GM18519 (cell line): ENCODE data around the gene QPRT.
"Not testable (repeated sequence)": the region's sequence is repeated elsewhere in the genome, so short reads cannot be mapped to it uniquely, and the experiment has no call there.

Source experiments
- ATAC-seq: cut with Tn5 transposase; IDR thresholded peaks from one replicate; pipeline ENCODE4 v1.9.1; 2021; ENCODE audit warnings: mild to moderate bottlenecking, moderate library complexity; ENCODE audit not compliant: unreplicated experiment, low FRiP score

Gene QPRT

DNA sequence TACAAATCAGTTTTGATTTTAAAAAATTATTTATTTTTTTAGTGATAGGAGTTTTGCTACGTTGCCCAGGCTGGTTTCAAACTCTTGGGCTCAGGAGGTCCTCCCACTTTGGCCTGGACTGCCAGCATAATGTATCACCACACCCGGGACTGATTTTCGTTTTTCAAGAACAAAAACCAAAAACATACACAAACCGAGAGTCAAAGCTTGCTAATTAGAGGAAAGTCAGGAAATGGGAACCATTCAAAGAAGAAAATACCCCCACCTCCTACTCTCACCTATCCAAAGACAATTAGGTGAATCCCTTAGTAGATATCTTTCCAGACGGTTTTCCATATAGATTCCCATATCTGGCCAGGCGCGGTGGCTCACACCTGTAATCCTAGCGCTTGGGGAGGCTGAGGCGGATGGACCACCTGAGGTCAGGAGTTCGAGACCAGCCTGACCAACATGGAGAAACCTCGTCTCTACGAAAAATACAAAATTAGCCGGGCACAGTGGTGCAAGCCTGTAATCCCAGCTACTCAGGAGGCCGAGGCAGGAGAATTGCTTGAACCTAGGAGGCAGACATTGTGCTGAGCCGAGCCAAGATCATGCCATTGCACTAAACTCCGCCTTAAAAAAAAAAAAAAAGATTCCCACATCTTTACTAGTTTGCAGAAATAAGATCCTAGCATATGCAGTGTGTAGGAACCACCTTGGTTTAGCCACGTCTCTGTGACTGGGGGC, 16.8 kb upstream of the QPRT start:
- no peak for ATAC-seq

DNA sequence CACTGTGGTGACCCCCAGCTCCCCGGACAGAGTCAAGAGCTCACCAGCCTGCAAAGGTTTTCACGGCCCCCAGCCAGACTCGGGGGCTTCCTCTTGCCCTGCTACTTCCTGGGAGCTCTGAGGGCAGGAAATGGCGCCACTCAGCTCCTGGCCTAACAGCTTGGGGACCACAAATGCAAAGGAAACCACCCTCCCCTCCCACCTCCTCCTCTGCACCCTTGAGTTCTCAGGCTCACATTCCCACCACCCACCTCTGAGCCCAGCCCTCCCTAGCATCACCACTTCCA, 16.3 kb upstream of the QPRT start:
- no peak for ATAC-seq

DNA sequence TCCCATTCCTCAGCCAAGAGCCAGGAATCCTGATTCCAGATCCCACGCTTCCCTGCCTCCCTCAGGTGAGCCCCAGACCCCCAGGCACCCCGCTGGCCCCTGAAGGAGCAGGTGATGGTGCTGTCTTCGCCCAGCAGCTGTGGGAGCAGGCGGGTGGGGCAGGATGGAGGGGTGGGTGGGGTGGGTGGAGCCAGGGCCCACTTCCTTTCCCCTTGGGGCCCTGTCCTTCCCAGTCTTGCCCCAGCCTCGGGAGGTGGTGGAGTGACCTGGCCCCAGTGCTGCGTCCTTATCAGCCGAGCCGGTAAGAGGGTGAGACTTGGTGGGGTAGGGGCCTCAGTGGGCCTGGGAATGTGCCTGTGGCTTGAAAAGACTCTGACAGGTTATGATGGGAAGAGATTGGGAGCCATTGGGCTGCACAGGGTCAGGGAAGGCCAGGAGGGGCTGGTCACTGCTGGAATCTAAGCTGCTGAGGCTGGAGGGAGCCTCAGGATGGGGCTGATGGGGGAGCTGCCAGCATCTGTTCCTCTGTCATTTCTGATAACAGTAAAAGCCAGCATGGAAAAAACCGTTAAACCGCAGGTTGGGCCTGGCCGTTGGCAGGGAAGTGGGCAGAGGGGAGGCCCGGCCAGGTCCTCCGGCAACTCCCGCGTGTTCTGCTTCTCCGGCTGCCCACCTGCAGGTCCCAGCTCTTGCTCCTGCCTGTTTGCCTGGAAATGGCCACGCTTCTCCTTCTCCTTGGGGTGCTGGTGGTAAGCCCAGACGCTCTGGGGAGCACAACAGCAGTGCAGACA, 15.8 kb upstream of the QPRT start, which contains the start of gene SPN:
SPN (plus strand) TSS at position 232 of the 791 bp plus-strand sequence; CDS start at position 714, 482 bp downstream.
- no peak for ATAC-seq

DNA sequence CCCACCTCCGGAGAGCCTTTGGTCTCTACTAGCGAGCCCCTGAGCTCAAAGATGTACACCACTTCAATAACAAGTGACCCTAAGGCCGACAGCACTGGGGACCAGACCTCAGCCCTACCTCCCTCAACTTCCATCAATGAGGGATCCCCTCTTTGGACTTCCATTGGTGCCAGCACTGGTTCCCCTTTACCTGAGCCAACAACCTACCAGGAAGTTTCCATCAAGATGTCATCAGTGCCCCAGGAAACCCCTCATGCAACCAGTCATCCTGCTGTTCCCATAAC, 15.2 kb upstream of the QPRT start:
- no peak for ATAC-seq

DNA sequence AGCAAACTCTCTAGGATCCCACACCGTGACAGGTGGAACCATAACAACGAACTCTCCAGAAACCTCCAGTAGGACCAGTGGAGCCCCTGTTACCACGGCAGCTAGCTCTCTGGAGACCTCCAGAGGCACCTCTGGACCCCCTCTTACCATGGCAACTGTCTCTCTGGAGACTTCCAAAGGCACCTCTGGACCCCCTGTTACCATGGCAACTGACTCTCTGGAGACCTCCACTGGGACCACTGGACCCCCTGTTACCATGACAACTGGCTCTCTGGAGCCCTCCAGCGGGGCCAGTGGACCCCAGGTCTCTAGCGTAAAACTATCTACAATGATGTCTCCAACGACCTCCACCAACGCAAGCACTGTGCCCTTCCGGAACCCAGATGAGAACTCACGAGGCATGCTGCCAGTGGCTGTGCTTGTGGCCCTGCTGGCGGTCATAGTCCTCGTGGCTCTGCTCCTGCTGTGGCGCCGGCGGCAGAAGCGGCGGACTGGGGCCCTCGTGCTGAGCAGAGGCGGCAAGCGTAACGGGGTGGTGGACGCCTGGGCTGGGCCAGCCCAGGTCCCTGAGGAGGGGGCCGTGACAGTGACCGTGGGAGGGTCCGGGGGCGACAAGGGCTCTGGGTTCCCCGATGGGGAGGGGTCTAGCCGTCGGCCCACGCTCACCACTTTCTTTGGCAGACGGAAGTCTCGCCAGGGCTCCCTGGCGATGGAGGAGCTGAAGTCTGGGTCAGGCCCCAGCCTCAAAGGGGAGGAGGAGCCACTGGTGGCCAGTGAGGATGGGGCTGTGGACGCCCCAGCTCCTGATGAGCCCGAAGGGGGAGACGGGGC, 14.7 kb upstream of the QPRT start:
- ATAC-seq = no peak

DNA sequence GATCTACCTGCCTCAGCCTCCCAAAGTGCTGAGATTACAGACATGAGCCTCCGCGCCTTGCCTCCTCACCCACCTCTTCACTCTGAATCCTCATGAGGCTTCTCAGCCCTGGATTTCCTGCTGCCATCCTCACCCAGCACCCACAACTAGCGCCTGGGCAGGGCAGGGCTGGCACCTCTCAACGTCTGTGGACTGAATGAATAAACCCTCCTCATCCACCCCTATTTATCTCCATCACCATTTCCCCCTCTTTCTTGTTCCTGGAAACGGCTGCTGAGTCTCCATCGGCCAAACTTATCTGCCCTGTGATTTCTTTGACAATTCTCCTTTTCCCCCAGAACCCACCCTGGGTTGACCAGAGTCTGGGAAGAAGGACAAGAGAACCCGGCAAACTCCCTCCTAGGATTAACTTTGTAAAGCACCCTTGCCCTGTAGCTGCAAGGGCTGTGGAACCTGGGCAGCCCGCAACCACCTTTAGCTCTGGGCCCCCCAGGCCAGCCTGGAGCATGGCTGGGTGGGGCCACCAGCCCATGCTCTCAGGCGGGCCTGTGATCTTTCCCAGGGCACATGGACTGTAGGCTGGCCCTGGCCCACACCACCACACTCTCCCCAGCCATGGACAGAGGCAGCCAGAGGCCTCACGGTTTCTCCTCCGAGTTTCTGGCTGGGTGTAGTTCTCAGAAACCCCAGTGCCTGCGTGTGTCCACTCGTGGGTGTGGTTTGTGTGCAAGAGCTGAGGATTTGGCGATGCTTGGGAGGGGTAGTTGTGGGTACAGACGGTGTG, 13.5 kb upstream of the QPRT start:
- ATAC-seq = no peak

DNA sequence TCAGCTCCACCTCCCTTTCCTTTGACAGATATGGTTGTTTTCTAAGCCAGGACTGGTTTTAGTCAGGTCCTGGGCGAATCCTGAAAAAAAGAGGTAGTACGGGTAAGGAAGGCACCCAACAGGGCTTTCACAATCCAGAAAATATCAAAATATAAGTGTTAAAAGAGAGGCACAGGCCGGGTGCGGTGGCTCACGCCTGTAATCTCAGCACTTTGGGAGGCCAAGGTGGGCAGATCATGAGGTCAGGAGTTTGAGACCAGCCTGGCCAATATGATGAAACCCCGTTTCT, 11.7 kb upstream of the QPRT start:
- ATAC-seq = not testable (repeated sequence)

DNA sequence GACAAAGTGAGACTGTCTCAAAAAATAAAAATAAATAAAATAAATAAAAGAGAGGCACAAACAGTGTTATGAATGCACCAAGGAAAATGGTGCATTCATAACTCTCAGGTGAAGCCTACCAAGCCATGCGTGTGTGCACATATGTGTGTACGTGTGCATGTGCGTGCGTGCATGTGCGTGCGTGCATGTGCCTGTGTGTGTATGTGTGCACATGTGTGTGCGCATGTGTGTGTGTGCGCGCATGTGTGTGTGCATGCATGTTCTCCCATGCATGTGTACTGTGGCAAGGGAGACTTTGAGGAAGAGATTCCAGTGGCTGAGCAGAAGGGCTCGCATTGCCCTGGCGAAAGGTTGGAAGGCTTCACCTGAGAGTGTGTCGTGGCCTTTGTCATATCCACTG, 11.2 kb upstream of the QPRT start:
- no peak for ATAC-seq

GRCh38 chr16:29668267-29668666, 10.7 kb upstream of the QPRT start:
- no peak for ATAC-seq

- no peak for ATAC-seq
Observed at GRCh38 chr16:29673501-29673900, 5.5 kb upstream of the QPRT start.

DNA sequence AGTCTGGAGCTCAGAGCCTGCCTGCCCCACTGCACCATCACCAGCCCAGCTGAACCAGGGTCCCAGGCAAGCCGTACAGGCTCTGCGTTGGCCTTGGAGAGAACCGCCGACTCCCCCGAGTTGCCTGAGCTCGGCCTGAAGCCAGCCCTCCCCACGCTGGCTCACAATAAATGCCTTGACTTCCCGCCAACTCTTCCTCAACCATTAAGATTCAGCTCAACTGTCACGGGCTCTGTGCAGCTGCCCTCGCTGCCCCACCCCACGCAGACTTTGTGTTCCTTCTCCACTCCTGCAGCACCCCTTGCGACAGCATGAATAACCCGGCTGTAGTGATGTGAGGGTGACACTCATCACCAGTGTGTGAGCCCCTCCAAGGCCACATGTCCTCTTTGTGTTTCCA, 4.8 kb upstream of the QPRT start:
- ATAC-seq = no peak

DNA sequence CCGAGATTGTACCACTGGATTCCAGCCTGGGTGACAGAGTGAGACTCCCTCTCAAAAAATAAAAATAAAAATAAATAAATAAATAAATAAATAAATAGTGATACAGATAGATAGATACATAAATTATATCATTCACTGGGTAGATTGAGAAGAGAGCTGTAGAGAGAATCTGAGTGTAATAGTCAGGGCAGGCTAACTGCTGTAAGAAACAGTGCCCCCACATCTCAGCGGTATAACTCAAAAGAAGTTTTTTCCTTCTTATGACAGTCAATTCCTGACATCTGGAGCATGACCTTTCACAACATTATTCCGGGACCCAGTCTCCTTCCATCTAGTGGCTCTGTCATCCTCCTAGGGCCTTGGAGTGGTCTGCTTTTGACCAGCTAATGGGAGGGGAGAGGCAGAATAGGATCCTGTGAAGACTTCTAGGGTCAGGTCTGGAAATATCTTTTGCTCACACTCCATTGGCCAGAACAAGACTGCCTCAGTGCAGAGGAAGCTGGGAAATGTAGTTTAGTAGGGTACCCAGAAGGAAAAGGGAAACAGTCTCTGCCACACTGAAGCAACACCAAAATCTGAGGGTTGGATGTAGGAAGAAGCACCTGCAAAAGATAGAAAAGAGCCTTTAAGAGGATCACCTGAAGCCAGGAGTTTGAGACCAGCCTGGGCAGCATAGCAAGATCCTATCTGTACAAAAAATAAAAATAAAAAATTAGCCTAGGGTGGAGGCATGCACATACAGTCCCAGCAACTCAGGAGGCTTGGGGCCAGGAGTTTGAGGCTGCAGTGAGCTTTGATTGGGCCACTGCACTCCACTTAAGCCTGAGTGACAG, 3.0 kb upstream of the QPRT start:
- ATAC-seq = no peak

DNA sequence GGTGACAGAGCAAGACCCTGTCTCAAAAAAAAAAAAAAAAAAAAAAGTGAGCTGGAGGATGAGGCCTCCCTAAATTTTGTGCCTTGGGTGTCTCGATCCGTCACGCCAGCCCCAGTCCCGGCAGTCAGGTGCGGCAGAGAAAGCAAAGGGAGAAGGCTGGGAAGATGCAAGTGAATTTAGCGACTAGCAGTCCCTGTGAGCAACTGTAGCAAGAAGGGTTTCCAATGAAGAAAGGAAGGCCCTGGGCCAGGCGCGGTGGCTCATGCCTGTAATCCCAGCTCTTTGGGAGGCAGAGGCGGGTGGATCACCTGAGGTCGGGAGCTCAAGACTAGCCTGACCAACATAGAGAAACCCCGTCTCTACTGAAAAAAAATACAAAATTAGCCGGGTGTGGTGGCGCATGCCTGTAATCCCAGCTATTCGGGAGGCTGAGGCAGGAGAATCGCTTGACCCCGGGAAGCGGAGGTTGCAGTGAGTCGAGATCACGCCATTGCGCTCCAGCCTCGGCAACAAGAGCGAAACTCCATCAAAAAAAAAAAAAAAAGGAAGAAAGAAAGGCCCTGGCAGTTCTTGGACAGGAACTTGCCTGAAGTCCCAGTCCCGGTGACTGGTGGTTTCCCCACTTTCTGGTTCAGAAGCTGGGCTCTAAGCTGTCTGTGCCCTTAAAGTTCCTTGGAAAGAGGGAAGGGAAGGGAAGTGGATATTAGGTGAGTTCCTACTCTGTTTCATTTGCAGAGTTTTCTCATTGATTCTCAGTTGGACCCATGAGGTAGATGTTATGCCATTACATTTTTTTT, 1.8 kb upstream of the QPRT start:
- ATAC-seq = no peak

- no peak for ATAC-seq
Observed at GRCh38 chr16:29680180-29680598, 1.2 kb downstream of the QPRT start.

DNA sequence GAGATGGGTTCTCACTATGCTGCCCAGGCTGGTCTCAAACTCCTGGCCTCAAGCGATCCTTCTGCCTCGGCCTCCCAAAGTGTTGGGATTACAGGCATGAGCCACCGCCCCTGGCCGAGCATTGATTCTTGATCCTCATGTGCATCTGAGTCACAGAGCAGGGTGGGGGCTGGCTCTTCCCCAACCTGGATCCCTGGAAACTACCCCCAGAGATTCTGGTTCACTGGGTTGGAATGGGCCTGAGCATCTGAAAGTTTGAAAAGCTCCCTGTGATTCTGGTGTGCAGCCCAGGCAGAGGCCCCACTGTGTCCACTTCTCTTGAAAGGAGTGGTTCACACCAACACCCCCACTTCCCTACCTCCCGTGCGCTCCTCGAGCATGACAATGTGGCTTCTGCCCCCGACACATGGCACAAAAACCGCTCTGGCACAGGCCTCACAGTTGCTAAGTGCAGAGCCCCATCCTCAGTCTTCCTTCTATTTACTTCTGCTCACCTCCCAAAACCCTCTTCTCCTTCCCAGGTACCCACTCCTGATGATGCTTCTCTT, 4.6 kb downstream of the QPRT start:
- no peak for ATAC-seq

GRCh38 chr16:29684679-29685078, 5.7 kb downstream of the QPRT start:
- no peak for ATAC-seq

DNA sequence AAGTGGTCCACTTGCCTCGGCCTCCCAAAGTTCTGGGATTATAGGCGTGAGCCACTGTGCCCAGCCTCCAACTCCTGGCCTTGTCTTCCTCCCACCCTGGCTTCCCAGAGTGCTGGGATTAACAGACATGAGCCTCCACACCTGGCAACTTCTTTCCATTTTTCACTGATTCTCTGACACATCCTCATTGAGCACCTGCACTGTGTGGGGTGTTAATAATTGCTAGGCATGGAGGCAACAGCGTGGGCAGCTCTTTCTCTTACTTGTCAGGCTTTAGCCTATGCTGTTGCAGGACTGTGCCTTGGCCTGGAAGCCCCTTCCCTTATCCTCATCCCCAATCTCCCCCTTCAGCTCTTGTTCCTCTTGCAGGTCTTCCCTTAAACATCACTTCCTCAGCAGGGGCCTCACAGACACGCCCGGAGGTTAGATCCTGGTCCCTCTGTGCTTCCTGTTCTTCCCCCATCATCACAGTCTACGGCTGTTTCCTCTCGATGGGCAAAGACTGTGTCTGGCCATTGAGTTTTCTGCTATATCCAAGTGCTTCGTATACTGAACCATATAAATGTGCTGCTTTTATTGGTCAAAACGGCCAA, 7.9 kb downstream of the QPRT start:
- no peak for ATAC-seq

DNA sequence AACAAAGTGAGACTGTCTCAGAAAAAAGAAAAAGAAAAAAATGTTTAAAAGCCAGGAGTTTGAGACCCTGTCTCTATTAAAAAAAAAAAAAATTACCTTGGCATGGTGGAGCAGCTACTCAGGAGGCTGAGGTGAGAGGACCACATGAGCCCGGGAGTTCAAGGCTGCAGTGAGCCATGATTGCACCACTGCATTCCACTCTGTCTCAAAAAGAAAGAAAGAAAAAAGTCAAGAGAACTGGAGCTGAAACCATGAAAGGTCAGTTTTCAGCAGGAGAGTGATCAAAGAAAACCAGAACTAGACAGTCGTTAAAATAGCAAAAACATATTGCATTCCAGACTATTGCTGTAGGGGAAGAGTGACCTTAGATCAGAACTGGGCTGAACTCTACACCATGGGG, 8.8 kb downstream of the QPRT start:
- ATAC-seq = no peak

GRCh38 chr16:29688172-29688571, 9.2 kb downstream of the QPRT start:
- ATAC-seq = no peak
